ENCODE data around the gene TCF12. TPM values are rescaled to one million over a fixed set of nuclear protein-coding genes. Genes with fewer than 3 reads are reported as not detected.

The TCF12 gene
- polyA plus RNA-seq, 3 donors = 8.2 to 20.1 (median 16.6) TPM

GRCh38 chr15:57319919-57320560, 401.6 kb downstream of the TCF12 start:
- no peak overlapping the region for H3K27ac ChIP-seq (ENCODE audit: low read depth, low read length)
- WGBS, 3 donors = 90 to 94% (median 91%) methylated on average over 23 of the region's 23 CpGs

GRCh38 chr15:57320631-57321220, 402.3 kb downstream of the TCF12 start:
- WGBS, 3 donors = 32 to 72% (median 39%) methylated on average over 17 of the region's 17 CpGs
- no peak overlapping the region for H3K27ac ChIP-seq (ENCODE audit: low read depth, low read length)

GRCh38 chr15:57321485-57321884, 403.0 kb downstream of the TCF12 start:
- no peak overlapping the region for H3K27ac ChIP-seq (ENCODE audit: low read depth, low read length)
- 92 to 96% (median 95%) methylated on average over 3 of the region's 3 CpGs for WGBS, 3 donors

GRCh38 chr15:57321973-57322601, 403.6 kb downstream of the TCF12 start:
- 63 to 73% (median 71%) methylated on average over 13 of the region's 13 CpGs for WGBS, 3 donors
- no peak overlapping the region for H3K27ac ChIP-seq (ENCODE audit: low read depth, low read length)

- 94 to 95% (median 95%) methylated on average over 11 of the region's 11 CpGs for WGBS, 3 donors
- no peak overlapping the region for H3K27ac ChIP-seq (ENCODE audit: low read depth, low read length)
Observed at GRCh38 chr15:57322602-57323250, 404.3 kb downstream of the TCF12 start.

GRCh38 chr15:57323299-57323805, 404.9 kb downstream of the TCF12 start:
- H3K27ac ChIP-seq (ENCODE audit: low read depth, low read length) = no peak overlapping the region
- 91 to 94% (median 93%) methylated on average over 12 of the region's 12 CpGs for WGBS, 3 donors

GRCh38 chr15:57323806-57324589, 405.6 kb downstream of the TCF12 start:
- 51 to 57% (median 54%) methylated on average over 6 of the region's 6 CpGs for WGBS, 3 donors
- no peak overlapping the region for H3K27ac ChIP-seq (ENCODE audit: low read depth, low read length)

GRCh38 chr15:57324590-57324890, 406.1 kb downstream of the TCF12 start:
- H3K27ac ChIP-seq (ENCODE audit: low read depth, low read length) = no peak overlapping the region
- WGBS, 3 donors = 68 to 78% (median 77%) methylated on average over 3 of the region's 3 CpGs

- H3K27ac ChIP-seq (ENCODE audit: low read depth, low read length) = no peak overlapping the region
- 86 to 89% (median 89%) methylated on average over 11 of the region's 11 CpGs for WGBS, 3 donors
Observed at GRCh38 chr15:57324944-57325679, 406.7 kb downstream of the TCF12 start.

GRCh38 chr15:57326196-57326595, 407.8 kb downstream of the TCF12 start:
- no peak overlapping the region for H3K27ac ChIP-seq (ENCODE audit: low read depth, low read length)
- 87 to 91% (median 89%) methylated on average over 23 of the region's 23 CpGs for WGBS, 3 donors

- no peak overlapping the region for H3K27ac ChIP-seq (ENCODE audit: low read depth, low read length)
- 60 to 79% (median 64%) methylated on average over 11 of the region's 11 CpGs for WGBS, 3 donors
Observed at GRCh38 chr15:57327985-57328471, 409.6 kb downstream of the TCF12 start.

- H3K27ac ChIP-seq (ENCODE audit: low read depth, low read length) = no peak overlapping the region
- 79 to 95% (median 86%) methylated on average over 8 of the region's 8 CpGs for WGBS, 3 donors
Observed at GRCh38 chr15:57328479-57328878, 410.0 kb downstream of the TCF12 start.

- H3K27ac ChIP-seq (ENCODE audit: low read depth, low read length) = no peak overlapping the region
- WGBS, 3 donors = 51 to 85% (median 52%) methylated on average over 5 of the region's 5 CpGs
Observed at GRCh38 chr15:57328897-57329296, 410.5 kb downstream of the TCF12 start.

GRCh38 chr15:57329582-57330367, 411.3 kb downstream of the TCF12 start:
- WGBS, 3 donors = 78 to 90% (median 78%) methylated on average over 13 of the region's 13 CpGs
- H3K27ac ChIP-seq (ENCODE audit: low read depth, low read length) = no peak overlapping the region

GRCh38 chr15:57330619-57331340, 412.3 kb downstream of the TCF12 start:
- WGBS, 3 donors = 81 to 86% (median 86%) methylated on average over 14 of the region's 14 CpGs

GRCh38 chr15:57332326-57332725, 413.9 kb downstream of the TCF12 start:
- WGBS, 3 donors = 91 to 92% (median 92%) methylated on average over 8 of the region's 8 CpGs
- H3K27ac ChIP-seq (ENCODE audit: low read depth, low read length) = no peak overlapping the region

More at GRCh38 chr15:57330619-57331340, 412.3 kb downstream of the TCF12 start:
- H3K27ac ChIP-seq (ENCODE audit: low read depth, low read length) = no peak overlapping the region

Data from adipose tissue (tissue), 3 donors.